Measurements from ENCODE around the gene ANTXR1.

- TF ChIP-seq POLR2AphosphoS5 (IDR thresholded peaks at IDR 0.05), result no peak
- no peak for TF ChIP-seq POLR2A (IDR thresholded peaks at IDR 0.05)
- no peak for TF ChIP-seq CTCF (IDR thresholded peaks at IDR 0.05)
These were observed 125.9 kb downstream of the ANTXR1 start for GRCh38 chr2:69138793-69139459.

Measured in gastroesophageal sphincter (tissue), 3 donors.